Hepatocyte (in vitro differentiated cells): ENCODE data around the gene PRDM11.

Experiments used
- CTCF ChIP-seq: fragments of 200-600 bp; sonication (generic); IDR thresholded peaks from 2 replicates; pipeline ENCODE4 v1.5.1; 2016; ENCODE audit warnings: antibody characterized with exemption, mild to moderate bottlenecking; ENCODE audit not compliant: poor library complexity
- EZH2 ChIP-seq: fragments of 200-600 bp; sonication (generic); IDR thresholded peaks from 2 replicates; pipeline ENCODE4 v1.6.1; 2016; ENCODE audit warnings: antibody characterized with exemption, mild to moderate bottlenecking, borderline replicate concordance

GRCh38 chr11:45141171-45141570 lies 5.3 kb upstream of the PRDM11 start:
- no peak for TF ChIP-seq EZH2
- TF ChIP-seq CTCF = no peak
